ENCODE results near the gene HSPA1L.
"Not testable (repeated sequence)": the region's sequence is repeated elsewhere in the genome, so short reads cannot be mapped to it uniquely, and the experiment has no call there.

- not testable (repeated sequence) for TF ChIP-seq CTCF (IDR thresholded peaks at IDR 0.05; ENCODE audit: extremely low read depth in 1 of 2, insufficient read depth in 1 of 2, low read depth in 1 of 2, low read length in 2 of 2); POLR2A (IDR thresholded peaks at IDR 0.05; ENCODE audit: low read depth, low read length); POLR2AphosphoS5 (IDR thresholded peaks at IDR 0.05; ENCODE audit: insufficient read depth, low read depth, low read length)
These were observed 2.2 kb upstream of the HSPA1L start for GRCh38 chr6:31817133-31817928.
